NCI-H226 (cell line): ENCODE results near the gene DDX39A.
"Not testable (repeated sequence)": the region's sequence is repeated elsewhere in the genome, so short reads cannot be mapped to it uniquely, and the experiment has no call there.

Experiments
- DNase-seq: peaks from one replicate; pipeline ENCODE4 v3.0.0-alpha.2; 2015

Gene DDX39A

GRCh38 chr19:14407605-14408484 is 11.3 kb downstream of the DDX39A start:
- no peak for DNase-seq

- no peak for DNase-seq
Measured at GRCh38 chr19:14406645-14407401, 12.3 kb downstream of the DDX39A start.

GRCh38 chr19:14405758-14406644 is 13.1 kb downstream of the DDX39A start:
- peak; percentile 78 for DNase-seq

- no peak for DNase-seq
Measured at GRCh38 chr19:14405380-14405757, 13.8 kb downstream of the DDX39A start.

GRCh38 chr19:14404312-14404711 is 14.8 kb downstream of the DDX39A start:
- no peak for DNase-seq

GRCh38 chr19:14403145-14403930 is 15.8 kb downstream of the DDX39A start:
- not testable (repeated sequence) for DNase-seq

- peak; percentile 58 for DNase-seq
Measured at GRCh38 chr19:14402332-14403144, 16.6 kb downstream of the DDX39A start.

GRCh38 chr19:14401468-14402195 is 17.5 kb downstream of the DDX39A start:
- DNase-seq = no peak

- no peak for DNase-seq
Measured at GRCh38 chr19:14400951-14401431, 18.1 kb downstream of the DDX39A start.

- not testable (repeated sequence) for DNase-seq
Measured at GRCh38 chr19:14397168-14397567, 22.0 kb downstream of the DDX39A start.

GRCh38 chr19:14396730-14397129 is 22.4 kb downstream of the DDX39A start:
- not testable (repeated sequence) for DNase-seq

- no peak for DNase-seq
Measured at GRCh38 chr19:14395710-14396336, 23.3 kb downstream of the DDX39A start.

- no peak for DNase-seq
Measured at GRCh38 chr19:14395262-14395661, 23.9 kb downstream of the DDX39A start.

GRCh38 chr19:14394167-14394566 is 25.0 kb downstream of the DDX39A start:
- DNase-seq = no peak

GRCh38 chr19:14393329-14393728 is 25.8 kb downstream of the DDX39A start:
- DNase-seq = peak; percentile 19

GRCh38 chr19:14391156-14391821 is 27.9 kb downstream of the DDX39A start:
- DNase-seq = no peak

- no peak for DNase-seq
Measured at GRCh38 chr19:14390548-14390947, 28.6 kb downstream of the DDX39A start.

- DNase-seq = no peak
Measured at GRCh38 chr19:14385492-14385891, 33.6 kb downstream of the DDX39A start.
